ENCODE measurements around the gene AHRR.

DNA sequence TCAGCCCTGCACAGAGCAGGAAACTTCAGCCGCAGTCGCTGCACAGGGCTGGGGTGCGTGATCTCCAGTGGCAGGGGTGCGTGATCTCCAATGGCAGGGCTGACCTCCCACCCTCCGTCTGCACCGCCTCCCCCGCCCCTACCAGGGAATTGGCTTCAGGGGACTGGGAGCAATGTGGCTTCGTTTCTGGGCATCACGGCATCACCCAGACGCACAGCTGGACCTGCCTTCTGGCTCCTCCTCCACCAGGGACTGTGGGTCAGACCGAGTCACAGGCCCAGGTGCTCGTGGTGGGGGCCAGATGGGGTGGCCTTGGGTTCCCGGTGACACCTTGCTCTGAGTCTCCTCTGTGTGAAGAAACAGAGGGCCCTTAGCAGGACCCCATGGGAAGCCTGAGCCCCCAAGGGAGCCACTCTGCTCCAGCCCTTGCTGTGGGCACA is 51.1 kb downstream of the AHRR start:
- TF ChIP-seq, protein P1, sequence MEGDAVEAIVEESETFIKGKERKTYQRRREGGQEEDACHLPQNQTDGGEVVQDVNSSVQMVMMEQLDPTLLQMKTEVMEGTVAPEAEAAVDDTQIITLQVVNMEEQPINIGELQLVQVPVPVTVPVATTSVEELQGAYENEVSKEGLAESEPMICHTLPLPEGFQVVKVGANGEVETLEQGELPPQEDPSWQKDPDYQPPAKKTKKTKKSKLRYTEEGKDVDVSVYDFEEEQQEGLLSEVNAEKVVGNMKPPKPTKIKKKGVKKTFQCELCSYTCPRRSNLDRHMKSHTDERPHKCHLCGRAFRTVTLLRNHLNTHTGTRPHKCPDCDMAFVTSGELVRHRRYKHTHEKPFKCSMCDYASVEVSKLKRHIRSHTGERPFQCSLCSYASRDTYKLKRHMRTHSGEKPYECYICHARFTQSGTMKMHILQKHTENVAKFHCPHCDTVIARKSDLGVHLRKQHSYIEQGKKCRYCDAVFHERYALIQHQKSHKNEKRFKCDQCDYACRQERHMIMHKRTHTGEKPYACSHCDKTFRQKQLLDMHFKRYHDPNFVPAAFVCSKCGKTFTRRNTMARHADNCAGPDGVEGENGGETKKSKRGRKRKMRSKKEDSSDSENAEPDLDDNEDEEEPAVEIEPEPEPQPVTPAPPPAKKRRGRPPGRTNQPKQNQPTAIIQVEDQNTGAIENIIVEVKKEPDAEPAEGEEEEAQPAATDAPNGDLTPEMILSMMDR (conservative IDR thresholded peaks at IDR 0.05 in 1 of 2, IDR thresholded peaks at IDR 0.05 in 1 of 2; ENCODE audit: low read depth in 1 of 2, low read length in 2 of 2), result no peak
- TF ChIP-seq EZH2 (IDR thresholded peaks at IDR 0.05; ENCODE audit: low read length, missing control alignments), result no peak

Data from fibroblast of lung (primary cell).